NB4 (cell line): ENCODE results near the gene SAC3D1.

Source experiments
- CTCF ChIP-seq: IDR thresholded peaks from one replicate; pipeline ENCODE4 v1.5.1; 2012; ENCODE audit warnings: low read depth, low read length
- MYC ChIP-seq: IDR thresholded peaks from 2 replicates; pipeline ENCODE4 v1.6.1; 2011; ENCODE audit warnings: low read depth, low read length

DNA sequence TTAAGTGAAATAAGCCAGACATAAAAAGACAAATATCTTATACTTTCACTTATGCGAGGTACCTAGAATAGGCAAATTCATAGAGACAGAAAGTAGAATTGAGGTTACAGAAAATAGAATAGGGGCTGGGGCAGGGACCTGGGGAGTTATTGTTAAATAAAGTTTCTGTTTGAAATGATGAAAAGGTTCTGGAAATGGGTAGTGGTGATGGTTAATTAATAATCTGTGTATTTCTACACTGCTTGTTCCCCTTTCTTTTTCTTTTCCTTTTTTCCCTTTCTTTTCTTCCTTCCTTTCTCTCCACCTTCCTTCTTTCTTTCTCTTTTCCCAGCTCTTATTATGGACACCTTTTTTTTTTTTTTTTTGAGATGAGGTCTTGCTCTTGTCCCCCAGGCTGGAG lies 14.5 kb downstream of the SAC3D1 start:
- no peak for TF ChIP-seq CTCF
- no peak for TF ChIP-seq MYC
